ENCODE measurements around the gene EFS. TPM values are rescaled to one million over a fixed set of nuclear protein-coding genes. Genes with fewer than 3 reads are reported as not detected.

Gene EFS
- total RNA-seq, 1 donor from 2014 or later: 32.4 TPM

- H3K9me3 ChIP-seq: no peaks in the 10 kb centered on the region
These were observed 41.9 kb upstream of the EFS start for GRCh38 chr14:23406725-23407355.

GRCh38 chr14:23406244-23406643 is 41.3 kb upstream of the EFS start:
- no peaks in the 10 kb centered on the region for H3K4me1 ChIP-seq
- TF ChIP-seq POLR2A (IDR thresholded peaks at IDR 0.05) (no peak), CTCF (IDR thresholded peaks at IDR 0.05) (no peak), POLR2AphosphoS5 (IDR thresholded peaks at IDR 0.05; ENCODE audit: insufficient read depth in 1 of 2, low read depth in 1 of 2) (no peak)
- no peak overlapping the region for H3K27ac ChIP-seq
- intact Hi-C loops (cut with DNase I): loop anchor here (5.0 kb wide), 1 partner anchor 754 kb away; no protein-coding TSS in a partner anchor
- H3K4me3 ChIP-seq: no peak overlapping the region
- H3K36me3 ChIP-seq: no peaks in the 10 kb centered on the region
- no peak for DNase-seq (ENCODE audit: extremely low spot score in 2 of 2)
- no peaks in the 10 kb centered on the region for H3K9me3 ChIP-seq
- no peaks in the 10 kb centered on the region for H3K27me3 ChIP-seq

More at GRCh38 chr14:23406725-23407355, 41.9 kb upstream of the EFS start:
- no peak overlapping the region for H3K4me3 ChIP-seq
- H3K4me1 ChIP-seq: no peaks in the 10 kb centered on the region
- H3K27ac ChIP-seq: no peak overlapping the region
- intact Hi-C loops (cut with DNase I): loop anchor here (5.0 kb wide), 1 partner anchor 755 kb away; no protein-coding TSS in a partner anchor
- no peaks in the 10 kb centered on the region for H3K36me3 ChIP-seq
- no peak for DNase-seq (ENCODE audit: extremely low spot score in 2 of 2)
- H3K27me3 ChIP-seq: no peaks in the 10 kb centered on the region
- no peak for TF ChIP-seq CTCF (IDR thresholded peaks at IDR 0.05)
- no peak for TF ChIP-seq POLR2A (IDR thresholded peaks at IDR 0.05)
- TF ChIP-seq POLR2AphosphoS5 (IDR thresholded peaks at IDR 0.05; ENCODE audit: insufficient read depth in 1 of 2, low read depth in 1 of 2): no peak

GRCh38 chr14:23405516-23406025 is 40.6 kb upstream of the EFS start:
- H3K27ac ChIP-seq: no peak overlapping the region
- no peak for DNase-seq (ENCODE audit: extremely low spot score in 2 of 2)
- intact Hi-C loops (cut with DNase I): loop anchor here (5.0 kb wide), 1 partner anchor 753 kb away; no protein-coding TSS in a partner anchor

DNA sequence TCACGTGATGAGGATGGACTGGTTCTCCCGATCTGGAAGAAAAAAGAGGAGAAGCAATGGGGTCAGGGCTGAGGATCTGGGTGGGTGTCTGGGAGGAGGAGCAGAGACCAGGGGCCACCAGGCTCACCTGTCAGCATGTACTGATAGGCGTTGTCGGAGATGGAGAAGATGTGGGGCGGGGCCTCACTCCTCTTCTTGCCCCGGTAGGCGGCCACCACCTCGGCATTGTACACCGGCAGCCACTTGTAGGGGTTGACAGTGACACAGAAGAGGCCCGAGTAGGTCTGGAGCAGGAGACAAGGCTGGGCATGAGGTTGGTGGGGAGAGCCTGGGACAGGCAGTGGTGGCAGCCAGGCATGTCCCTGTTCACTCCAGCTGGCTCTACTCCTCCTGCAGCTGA is 40.1 kb upstream of the EFS start:
- intact Hi-C loops (cut with DNase I): loop anchor here (5.0 kb wide), 1 partner anchor 753 kb away; no protein-coding TSS in a partner anchor
- Histone ChIP-seq H3K4me3 (no peak overlapping the region), H3K27me3 (no peaks in the 10 kb centered on the region), H3K4me1 (no peaks in the 10 kb centered on the region), H3K9me3 (no peaks in the 10 kb centered on the region), H3K36me3 (no peaks in the 10 kb centered on the region), H3K27ac (no peak overlapping the region)
- DNase-seq (ENCODE audit: extremely low spot score in 2 of 2): no peak
- TF ChIP-seq POLR2AphosphoS5 (IDR thresholded peaks at IDR 0.05; ENCODE audit: insufficient read depth in 1 of 2, low read depth in 1 of 2) (no peak), POLR2A (IDR thresholded peaks at IDR 0.05) (no peak), CTCF (IDR thresholded peaks at IDR 0.05) (no peak)

More at GRCh38 chr14:23405516-23406025, 40.6 kb upstream of the EFS start:
- no peaks in the 10 kb centered on the region for H3K9me3 ChIP-seq
- no peaks in the 10 kb centered on the region for H3K27me3 ChIP-seq
- H3K36me3 ChIP-seq: no peaks in the 10 kb centered on the region
- no peaks in the 10 kb centered on the region for H3K4me1 ChIP-seq
- no peak overlapping the region for H3K4me3 ChIP-seq
- TF ChIP-seq CTCF (IDR thresholded peaks at IDR 0.05): no peak
- no peak for TF ChIP-seq POLR2A (IDR thresholded peaks at IDR 0.05)
- no peak for TF ChIP-seq POLR2AphosphoS5 (IDR thresholded peaks at IDR 0.05; ENCODE audit: insufficient read depth in 1 of 2, low read depth in 1 of 2)

DNA sequence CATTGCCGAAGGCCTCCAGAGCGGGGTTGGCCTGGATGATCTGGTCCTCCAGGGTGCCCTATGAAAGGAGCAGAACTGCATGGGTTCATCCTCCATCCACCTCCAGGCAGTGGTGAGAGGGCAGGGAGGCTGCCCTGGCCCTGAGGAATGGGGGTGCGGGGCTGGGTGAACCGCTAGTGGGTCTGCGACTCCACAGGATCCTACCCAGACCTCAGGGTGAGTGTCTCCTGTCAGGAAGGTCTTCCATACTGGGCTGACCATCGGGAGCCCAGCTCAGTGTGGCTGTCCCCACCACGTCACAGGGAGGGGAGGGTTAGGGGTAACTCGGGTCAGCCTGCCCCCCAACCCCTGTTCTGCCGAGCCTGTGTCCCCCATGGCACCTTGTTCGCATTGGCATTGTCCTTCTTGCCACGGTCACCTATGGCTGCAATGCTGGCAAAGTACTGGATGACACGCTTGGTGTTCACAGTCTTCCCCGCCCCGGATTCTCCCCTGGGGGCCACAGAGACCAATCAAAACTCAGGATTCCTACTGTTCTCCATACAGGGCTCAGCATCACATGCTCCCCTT is 39.4 kb upstream of the EFS start:
- no peak for DNase-seq (ENCODE audit: extremely low spot score in 2 of 2)

More for the DNA sequence above, 39.4 kb upstream of the EFS start:
- Histone ChIP-seq H3K27ac (no peak overlapping the region), H3K4me3 (no peak overlapping the region), H3K27me3 (no peaks in the 10 kb centered on the region), H3K4me1 (no peaks in the 10 kb centered on the region), H3K9me3 (no peaks in the 10 kb centered on the region), H3K36me3 (no peaks in the 10 kb centered on the region)
- intact Hi-C loops (cut with DNase I): no loop called here
- TF ChIP-seq POLR2A (IDR thresholded peaks at IDR 0.05): no peak
- no peak for TF ChIP-seq CTCF (IDR thresholded peaks at IDR 0.05)
- TF ChIP-seq POLR2AphosphoS5 (IDR thresholded peaks at IDR 0.05; ENCODE audit: insufficient read depth in 1 of 2, low read depth in 1 of 2): no peak

Measured in vagina (tissue), 2 donors.